Adipose tissue (tissue), 3 donors: ENCODE data around the gene SLC11A1. TPM values are rescaled to one million over a fixed set of nuclear protein-coding genes. Genes with fewer than 3 reads are reported as not detected.

Source experiments
- H3K27ac ChIP-seq: one replicate; pipeline ENCODE4 v1.5.1; 2013; ENCODE audit warnings: low read depth, low read length
- WGBS, 3 donors: extraction: QIAGEN DNeasy Blood & Tissue Kit; methylation state at CpG; one replicate each; pipeline ENCODE4 v1.1.7; 2013; 5-methylcytosine and 5-hydroxymethylcytosine counted together
- polyA plus RNA-seq, 3 donors: library from polyadenylated mRNA; stranded (reverse); fragments of 200-250 nt; gene quantifications; one replicate each; pipeline ENCODE4 v1.2.3, GENCODE V29; 2013
- donor health status: healthy with polysubstance abuse.
- donor health status: Bipolar disorder and iron deficiency.
- donor health status: healthy.

SLC11A1 gene
- polyA plus RNA-seq, 3 donors, result 5.6 to 59.0 (median 7.0) TPM

DNA sequence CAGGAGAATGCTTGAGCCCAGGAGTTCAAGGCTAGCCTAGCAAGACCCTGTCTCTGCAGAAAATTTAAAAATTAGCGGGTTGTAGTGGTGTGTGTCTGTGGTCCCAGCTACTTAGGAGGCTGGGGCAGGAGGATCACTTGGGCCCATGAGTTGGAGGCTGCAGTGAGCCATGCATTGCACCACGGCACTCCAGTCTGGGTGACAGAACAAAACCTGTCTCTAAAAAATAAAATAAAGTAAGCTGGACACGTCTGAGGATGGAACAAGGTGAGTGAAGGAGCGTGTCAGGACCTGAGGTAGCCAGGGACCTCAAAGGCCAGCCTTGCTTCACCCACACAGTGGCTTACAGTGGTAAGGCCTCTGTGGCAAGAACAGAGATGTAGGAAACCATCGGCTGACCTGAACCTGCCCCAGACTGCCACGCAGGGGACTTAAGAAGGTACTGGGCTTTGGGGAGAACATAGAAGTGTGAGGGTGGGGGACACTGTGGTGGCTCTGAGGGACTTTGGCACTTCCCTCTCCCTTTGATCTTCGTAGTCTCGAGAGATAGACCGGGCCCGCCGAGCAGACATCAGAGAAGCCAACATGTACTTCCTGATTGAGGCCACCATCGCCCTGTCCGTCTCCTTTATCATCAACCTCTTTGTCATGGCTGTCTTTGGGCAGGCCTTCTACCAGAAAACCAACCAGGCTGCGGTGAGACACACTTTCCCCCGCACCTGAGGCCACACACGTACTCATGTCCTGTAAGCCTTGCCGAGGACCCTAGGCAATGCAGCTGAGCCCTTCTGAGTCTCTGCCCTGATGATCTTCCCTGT is 7.5 kb downstream of the SLC11A1 start:
- no peak overlapping the region for H3K27ac ChIP-seq
- 90 to 94% (median 93%) methylated on average over 17 of the region's 17 CpGs for WGBS, 3 donors

DNA sequence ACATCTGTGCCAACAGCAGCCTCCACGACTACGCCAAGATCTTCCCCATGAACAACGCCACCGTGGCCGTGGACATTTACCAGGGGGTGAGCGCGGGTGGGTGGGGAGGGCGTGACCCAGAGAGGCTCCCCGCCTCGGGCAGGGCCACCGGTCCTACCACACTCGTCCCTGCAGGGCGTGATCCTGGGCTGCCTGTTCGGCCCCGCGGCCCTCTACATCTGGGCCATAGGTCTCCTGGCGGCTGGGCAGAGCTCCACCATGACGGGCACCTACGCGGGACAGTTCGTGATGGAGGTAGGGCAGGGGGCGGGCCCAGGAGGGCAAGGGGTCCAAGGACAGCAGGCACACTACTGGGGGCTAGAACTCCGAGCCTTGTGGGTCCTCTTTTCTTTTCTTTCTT is 9.1 kb downstream of the SLC11A1 start:
- H3K27ac ChIP-seq, result no peak overlapping the region
- WGBS, 3 donors, result 93 to 96% (median 94%) methylated on average over 23 of the region's 23 CpGs

DNA sequence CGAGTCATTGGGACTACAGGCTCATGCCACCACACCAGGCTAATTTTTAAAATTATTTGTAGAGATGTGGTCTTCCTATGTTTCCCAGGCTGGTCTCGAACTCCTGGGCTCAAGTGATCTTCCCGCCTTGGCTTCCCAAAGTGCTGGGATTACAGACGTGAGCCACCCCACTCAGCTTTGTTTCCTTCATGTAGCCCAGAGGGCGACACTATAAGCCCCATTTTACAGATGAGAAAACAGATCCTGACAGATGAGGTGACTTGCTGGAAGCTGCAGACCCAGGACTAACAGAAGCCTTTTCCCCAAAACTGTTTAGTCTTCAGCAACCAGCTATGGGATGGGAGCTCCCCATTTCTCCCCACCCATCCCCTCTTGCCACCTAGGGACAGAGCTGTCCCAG is 10.4 kb downstream of the SLC11A1 start:
- H3K27ac ChIP-seq, result no peak overlapping the region
- 89 to 95% (median 91%) methylated on average over 5 of the region's 5 CpGs for WGBS, 3 donors

DNA sequence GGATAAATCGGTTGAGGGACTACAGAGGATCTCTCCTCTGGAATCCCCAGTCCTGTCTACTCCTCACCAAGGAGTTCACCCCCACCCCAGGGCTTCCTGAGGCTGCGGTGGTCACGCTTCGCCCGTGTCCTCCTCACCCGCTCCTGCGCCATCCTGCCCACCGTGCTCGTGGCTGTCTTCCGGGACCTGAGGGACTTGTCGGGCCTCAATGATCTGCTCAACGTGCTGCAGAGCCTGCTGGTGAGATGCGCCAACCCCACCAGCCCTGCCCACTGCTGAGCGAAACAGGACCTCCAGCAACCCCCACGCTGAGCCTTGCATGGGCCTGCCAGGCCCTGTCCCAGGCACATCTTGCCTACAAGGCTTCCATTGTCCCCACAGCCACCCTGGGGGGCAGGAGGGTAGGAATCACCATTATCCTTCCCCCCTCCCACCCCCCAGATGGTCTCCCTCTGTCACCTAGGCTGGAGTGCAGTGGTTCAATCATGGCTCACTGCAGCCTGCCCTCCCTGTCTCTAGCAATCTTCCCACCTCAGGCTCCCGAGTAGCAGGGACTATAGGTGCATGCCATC is 10.9 kb downstream of the SLC11A1 start:
- WGBS, 3 donors, result 78 to 84% (median 80%) methylated on average over 16 of the region's 16 CpGs
- no peak overlapping the region for H3K27ac ChIP-seq

DNA sequence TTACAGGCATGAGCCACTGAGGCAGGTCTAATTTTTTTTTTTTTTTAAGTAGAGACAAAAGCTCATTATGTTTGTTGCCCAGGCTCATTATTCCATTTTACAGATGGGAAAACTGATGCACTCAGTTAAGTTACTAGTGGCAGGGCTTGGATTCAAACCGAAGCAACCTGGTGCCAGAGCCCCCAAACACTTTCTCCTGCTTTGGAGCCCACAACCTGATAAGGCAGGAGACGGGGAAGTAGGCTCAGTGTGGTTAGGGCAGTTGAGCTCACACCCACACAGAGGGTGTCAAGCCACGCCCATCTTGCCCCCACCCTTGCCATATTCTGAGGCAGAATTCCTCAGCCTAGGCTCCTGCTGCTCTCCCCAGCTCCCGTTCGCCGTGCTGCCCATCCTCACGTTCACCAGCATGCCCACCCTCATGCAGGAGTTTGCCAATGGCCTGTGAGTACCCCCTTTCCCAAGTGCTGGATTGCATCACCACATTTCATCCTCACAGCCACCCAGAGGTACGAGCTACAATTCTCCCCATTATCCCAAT is 11.7 kb downstream of the SLC11A1 start:
- whole genome bisulfite sequencing, 3 donors, result 47 to 76% (median 60%) methylated on average over 8 of the region's 8 CpGs
- H3K27ac ChIP-seq, result no peak overlapping the region

DNA sequence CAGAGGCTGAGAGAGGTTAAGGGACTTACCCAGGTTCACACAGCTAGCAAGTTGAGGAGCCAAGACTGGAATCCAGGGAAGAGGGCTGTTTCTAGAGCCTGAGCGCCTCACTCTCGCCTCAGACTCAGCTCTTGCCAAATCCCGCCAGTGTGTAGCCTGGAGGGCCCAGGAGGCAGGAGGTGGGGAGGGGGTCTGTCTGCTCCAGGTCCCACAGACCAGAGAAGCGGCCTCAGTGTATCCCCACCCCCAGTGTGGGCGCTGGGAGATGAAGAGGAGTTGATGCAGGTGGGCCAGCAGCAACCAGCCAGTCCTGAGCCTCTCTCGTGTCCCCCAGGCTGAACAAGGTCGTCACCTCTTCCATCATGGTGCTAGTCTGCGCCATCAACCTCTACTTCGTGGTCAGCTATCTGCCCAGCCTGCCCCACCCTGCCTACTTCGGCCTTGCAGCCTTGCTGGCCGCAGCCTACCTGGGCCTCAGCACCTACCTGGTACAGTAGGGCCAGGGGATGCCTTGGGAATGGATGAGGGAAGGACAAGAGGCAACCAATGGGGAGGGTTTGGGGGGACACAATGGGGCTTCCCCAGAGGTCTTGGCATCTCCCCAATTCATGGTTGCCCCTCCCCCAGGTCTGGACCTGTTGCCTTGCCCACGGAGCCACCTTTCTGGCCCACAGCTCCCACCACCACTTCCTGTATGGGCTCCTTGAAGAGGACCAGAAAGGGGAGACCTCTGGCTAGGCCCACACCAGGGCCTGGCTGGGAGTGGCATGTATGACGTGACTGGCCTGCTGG is 12.4 kb downstream of the SLC11A1 start:
- no peak overlapping the region for H3K27ac ChIP-seq
- WGBS, 3 donors, result 78 to 86% (median 80%) methylated on average over 13 of the region's 13 CpGs

DNA sequence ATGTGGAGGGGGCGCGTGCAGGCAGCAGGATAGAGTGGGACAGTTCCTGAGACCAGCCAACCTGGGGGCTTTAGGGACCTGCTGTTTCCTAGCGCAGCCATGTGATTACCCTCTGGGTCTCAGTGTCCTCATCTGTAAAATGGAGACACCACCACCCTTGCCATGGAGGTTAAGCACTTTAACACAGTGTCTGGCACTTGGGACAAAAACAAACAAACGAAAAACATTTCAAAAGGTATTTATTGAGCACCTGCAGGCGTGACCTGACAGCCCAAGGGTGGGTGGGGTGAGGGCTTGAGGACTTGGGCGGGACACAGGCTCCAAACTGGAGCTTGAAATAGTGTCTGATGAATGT is 13.0 kb downstream of the SLC11A1 start:
- WGBS, 3 donors, result 79 to 86% (median 81%) methylated on average over 6 of the region's 6 CpGs

DNA sequence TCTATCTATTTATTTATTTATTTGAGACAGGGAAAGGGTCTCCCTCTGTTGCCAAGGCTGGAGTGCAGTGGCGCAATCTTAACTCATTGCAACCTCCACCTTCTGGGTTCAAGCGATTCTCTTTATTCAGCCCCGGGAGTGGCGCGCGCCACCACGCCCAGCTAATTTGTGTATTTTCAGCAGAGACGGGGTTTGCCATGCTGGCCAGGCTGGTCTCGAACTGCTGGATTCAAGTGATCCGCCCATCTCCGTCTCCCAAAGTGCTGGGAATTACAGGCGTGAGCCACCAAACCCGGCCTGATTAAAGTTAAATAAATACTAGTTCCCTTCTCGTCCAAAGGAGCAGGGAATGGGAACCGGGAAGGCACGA is 13.4 kb downstream of the SLC11A1 start:
- 26 to 33% (median 32%) methylated on average over 16 of the region's 16 CpGs for WGBS, 3 donors

More for the DNA sequence above, 13.0 kb downstream of the SLC11A1 start:
- no peak overlapping the region for H3K27ac ChIP-seq

DNA sequence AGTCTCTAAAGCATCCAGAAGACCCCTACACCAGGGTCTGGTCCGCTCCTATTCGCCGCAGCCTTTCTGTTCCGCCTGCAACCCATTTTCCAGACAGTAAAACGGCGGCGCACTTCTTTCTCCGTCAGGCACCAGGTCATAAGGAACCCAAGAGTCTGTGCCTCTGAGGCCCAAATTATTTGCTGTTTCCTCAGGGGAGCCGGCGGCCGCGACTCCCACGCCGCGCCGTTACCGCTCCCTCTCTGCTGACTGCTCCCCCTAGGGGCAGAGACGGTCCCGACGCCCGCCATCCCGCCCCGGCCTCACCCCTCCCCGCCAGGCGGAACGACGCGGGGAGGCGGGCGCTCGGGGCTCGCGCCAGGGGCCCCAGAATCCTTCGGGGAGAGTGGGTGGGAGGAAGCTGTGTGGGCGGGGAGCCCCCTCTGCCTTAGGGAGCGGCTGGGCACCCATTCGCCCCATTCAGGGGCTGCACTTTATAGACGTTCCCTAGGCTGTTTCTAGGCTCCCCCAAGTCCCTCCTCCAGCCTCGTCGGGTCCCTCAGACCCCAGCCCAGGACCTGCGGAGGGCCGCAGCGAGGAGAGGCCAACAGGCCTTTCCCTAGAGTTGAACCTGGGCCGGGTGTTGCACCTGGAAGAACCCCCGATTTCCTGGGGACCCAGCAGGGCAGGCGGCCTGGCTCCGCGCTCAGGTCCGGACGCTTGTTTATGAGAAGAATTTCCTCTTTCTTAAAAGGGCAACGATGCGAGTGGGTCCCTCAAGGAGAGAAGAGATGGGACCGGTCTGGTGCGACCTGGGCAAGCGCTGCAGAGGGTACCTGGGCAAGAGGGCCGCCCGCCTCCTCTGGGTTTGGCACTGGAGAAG is 14.0 kb downstream of the SLC11A1 start:
- H3K27ac ChIP-seq, result peak overlapping the region; percentile 91

More for the DNA sequence above, 13.4 kb downstream of the SLC11A1 start:
- H3K27ac ChIP-seq, result peak overlapping the region; percentile 10

DNA sequence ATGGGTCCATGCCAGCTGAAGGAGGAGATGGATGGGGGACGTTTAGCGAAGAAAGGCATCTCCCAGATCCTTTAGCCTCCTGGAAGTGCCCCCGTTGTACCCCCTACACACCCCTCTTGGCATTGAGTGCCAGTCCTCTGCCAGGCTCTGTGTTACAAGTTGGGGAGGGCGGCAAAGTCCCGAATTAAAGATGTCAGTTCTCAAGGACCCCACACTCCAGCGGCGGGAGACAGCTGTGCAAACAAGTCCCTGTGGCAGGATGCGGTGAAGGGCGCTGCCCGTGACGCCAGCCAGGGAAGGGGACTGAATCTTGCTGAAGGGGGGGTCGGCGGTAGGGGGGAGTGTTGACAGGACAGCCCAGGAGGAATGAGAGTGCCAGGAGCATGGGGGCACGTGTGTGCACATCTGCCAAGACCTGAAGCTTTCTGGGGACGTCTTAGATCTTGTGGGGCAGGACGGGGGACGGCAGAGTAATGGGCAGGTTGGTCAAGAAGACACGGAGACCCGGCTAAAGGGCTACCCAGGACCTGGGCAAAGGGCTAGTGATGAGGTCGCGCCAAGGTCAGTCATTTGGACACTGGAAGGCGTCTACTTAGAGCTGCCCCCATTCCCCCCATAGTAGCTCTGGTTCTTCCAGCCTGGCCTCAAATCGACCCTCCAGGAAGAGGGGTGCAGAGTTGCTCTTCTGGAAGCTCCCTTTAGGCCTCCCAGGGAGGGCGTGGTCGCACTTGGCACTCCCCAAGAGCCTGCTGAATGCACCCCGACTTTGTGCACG is 14.8 kb downstream of the SLC11A1 start:
- WGBS, 3 donors, result 0 to 2% (median 1%) methylated on average over 25 to 27 of the region's 27 CpGs
- peak overlapping the region; percentile 91 for H3K27ac ChIP-seq

More for the DNA sequence above, 14.0 kb downstream of the SLC11A1 start:
- 1 to 2% (median 2%) methylated on average over 46 to 57 of the region's 57 CpGs for WGBS, 3 donors

DNA sequence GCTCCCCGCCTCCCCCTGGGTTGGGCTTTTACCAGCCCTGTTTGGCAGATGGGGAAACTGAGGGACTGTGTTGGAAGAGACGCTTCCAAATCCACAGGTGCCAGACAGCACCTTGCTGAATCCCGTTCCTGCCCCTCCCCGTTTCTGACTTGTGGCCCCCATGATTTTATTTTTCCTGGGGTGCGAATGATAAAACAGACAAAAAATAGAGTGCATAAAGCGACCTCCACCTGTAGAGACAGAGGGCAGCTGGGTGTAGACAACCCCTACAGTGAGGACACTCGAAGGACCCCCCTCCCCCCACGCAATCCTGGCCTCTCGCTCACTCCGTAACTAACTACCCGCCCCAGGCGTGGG is 15.4 kb downstream of the SLC11A1 start:
- WGBS, 3 donors, result 3 to 5% (median 3%) methylated on average over 12 of the region's 12 CpGs
- H3K27ac ChIP-seq, result peak overlapping the region; percentile 91

DNA sequence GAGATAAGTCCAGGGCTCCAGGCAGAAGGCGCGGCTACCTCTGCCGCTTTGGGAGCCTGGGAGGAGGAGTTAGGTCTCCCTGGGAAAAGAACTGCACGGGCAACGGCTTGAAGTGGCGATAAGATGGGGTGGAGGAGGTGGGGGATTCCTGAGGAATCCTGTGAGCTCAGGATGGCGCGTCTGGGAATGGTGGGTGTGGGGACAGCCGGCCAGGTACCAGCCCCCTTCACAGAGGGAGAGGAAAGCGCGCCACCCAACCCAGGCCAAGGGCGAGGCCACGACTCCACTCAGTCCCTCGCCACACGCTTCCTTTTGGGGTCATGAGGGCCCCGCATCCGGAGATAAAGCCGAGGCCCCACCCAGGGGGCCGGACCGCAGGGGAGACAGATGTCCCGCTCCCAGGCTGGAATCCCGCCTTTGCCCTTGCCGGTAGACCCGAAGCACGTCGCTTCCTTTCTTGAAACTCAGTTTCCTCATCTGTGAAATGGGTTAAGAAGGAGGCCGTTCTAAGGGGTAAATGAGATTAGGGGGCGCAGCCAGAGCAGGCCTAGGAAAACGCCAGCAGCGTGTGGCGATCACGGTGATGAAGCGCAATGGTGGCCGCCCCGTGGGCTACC is 15.9 kb downstream of the SLC11A1 start:
- WGBS, 3 donors, result 0 to 1% (median 0%) methylated on average over 35 of the region's 35 CpGs
- peak overlapping the region; percentile 91 for H3K27ac ChIP-seq

DNA sequence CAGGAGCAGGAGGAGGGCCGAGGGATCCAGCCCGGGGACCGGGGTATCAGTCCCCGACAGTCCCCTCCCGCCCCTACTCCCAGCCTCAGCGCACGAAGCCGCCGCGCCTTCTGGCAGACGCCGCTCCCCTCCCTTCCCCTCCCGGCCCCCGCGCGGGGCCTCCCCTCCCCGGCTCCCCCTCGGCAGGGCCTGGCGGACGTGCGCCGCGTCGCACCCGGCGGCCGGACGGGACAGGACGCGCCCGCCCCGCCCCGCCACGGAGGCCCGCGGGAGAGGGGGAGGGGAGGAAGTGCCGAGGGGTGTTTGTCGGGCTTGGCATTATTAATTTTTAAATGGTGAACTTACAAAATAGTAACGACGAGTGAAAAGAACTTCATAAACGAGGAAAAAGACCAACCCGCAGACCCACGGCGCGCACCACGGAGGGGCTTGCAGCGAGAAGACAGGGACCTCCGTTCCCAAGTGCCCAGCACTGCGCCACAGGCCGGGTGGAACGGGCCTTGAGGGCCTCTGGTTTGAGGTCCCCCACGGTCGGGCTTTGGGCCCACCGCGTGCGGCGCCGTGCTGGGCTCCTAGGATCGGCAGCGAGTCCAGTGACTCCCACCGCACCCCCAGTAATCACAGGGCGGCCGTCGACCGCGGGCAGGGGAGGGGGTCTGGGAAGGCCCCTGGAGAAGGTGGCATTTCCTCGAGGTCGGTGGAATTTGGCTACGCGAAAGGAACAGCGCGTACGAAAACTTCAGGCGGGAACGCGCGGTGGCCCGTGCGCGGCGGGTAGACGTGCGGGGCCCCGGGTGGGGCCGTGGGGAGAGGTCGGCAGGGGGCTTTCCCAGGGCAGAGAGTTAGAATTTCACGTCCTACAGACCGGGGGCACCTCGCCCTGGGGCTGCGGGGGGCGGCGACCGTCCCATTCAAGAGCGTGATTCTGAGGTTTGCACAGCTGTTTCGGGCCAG is 16.6 kb downstream of the SLC11A1 start:
- WGBS, 3 donors, result 1 to 2% (median 1%) methylated on average over 74 to 95 of the region's 95 CpGs
- peak overlapping the region; percentile 91 for H3K27ac ChIP-seq

DNA sequence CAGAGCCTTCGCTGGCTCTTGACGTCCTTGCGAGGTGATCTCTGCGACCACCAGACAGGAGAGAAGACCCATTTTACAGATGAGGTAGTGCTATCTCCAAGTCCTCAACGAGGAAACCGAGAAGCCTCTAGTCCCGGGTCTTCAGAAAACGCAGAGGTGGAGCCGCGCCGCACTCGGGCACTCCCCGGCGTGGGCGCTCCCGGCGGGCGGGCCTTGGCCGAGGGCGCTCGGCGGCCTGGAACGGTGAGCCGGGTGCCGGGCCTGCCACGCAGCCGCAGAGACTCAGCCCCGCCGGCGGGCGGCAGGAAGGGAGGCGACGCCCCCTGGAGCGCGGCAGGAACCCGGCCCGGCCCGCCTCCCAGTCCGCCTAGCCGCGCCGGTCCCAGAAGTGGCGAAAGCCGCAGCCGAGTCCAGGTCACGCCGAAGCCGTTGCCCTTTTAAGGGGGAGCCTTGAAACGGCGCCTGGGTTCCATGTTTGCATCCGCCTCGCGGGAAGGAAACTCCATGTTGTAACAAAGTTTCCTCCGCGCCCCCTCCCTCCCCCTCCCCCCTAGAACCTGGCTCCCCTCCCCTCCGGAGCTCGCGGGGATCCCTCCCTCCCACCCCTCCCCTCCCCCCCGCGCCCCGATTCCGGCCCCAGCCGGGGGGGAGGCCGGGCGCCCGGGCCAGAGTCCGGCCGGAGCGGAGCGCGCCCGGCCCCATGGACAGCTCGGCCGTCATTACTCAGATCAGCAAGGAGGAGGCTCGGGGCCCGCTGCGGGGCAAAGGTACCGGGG is 17.5 kb downstream of the SLC11A1 start, which contains the start of gene CTDSP1:
Gene CTDSP1 (plus strand): TSS at position 478 of the 776 bp plus-strand sequence. CDS start 223 bp downstream, at position 701.
- 0 to 1% (median 1%) methylated on average over 46 to 77 of the region's 78 CpGs for WGBS, 3 donors
- H3K27ac ChIP-seq, result peak within 1 kb of the TSS; percentile 91
